Measurements from ENCODE around the gene NPAS3. TPM values are rescaled to one million over a fixed set of nuclear protein-coding genes. Genes with fewer than 3 reads are reported as not detected.

Gene NPAS3
- total RNA-seq, 4 donors from 2014 or later = 0.13 to 1.1 (median 0.47) TPM; not detected in 1

GRCh38 chr14:33521192-33521591 is 582.5 kb downstream of the NPAS3 start:
- DNase-seq = no peak
- WGBS, 2 donors = 42 to 44% methylated on average over 2 of the region's 2 CpGs

GRCh38 chr14:33524244-33524643 is 585.6 kb downstream of the NPAS3 start:
- Histone ChIP-seq H3K9me3 (no peaks in the 10 kb centered on the region), H3K27me3 (no peaks in the 10 kb centered on the region), H3K4me3 (no peak overlapping the region), H3K27ac (no peak overlapping the region), H3K36me3 (no peaks in the 10 kb centered on the region), H3K4me1 (no peaks in the 10 kb centered on the region)
- TF ChIP-seq CTCF (IDR thresholded peaks at IDR 0.05) (no peak), POLR2A (IDR thresholded peaks at IDR 0.05) (no peak)
- intact Hi-C loops (cut with DNase I) = no loop called here
- WGBS, 2 donors = 67 to 85% methylated on average over 1 of the region's 1 CpG
- no peak for DNase-seq

More at GRCh38 chr14:33521192-33521591, 582.5 kb downstream of the NPAS3 start:
- Histone ChIP-seq H3K27me3 (no peaks in the 10 kb centered on the region), H3K9me3 (no peaks in the 10 kb centered on the region), H3K36me3 (no peaks in the 10 kb centered on the region), H3K4me3 (no peak overlapping the region), H3K27ac (no peak overlapping the region), H3K4me1 (no peaks in the 10 kb centered on the region)
- TF ChIP-seq CTCF (IDR thresholded peaks at IDR 0.05) (no peak), POLR2A (IDR thresholded peaks at IDR 0.05) (no peak)
- intact Hi-C loops (cut with DNase I) = no loop called here

- no peaks in the 10 kb centered on the region for H3K27me3 ChIP-seq
- H3K9me3 ChIP-seq = no peaks in the 10 kb centered on the region
- DNase-seq = no peak
- H3K4me3 ChIP-seq = no peak overlapping the region
- TF ChIP-seq POLR2A (IDR thresholded peaks at IDR 0.05) (no peak), CTCF (IDR thresholded peaks at IDR 0.05) (no peak)
- no peak overlapping the region for H3K27ac ChIP-seq
- H3K36me3 ChIP-seq = no peaks in the 10 kb centered on the region
- WGBS, 2 donors = 31 to 43% methylated on average over 3 of the region's 3 CpGs
- intact Hi-C loops (cut with DNase I) = no loop called here
- no peaks in the 10 kb centered on the region for H3K4me1 ChIP-seq
Observed at GRCh38 chr14:33525626-33526025, 586.9 kb downstream of the NPAS3 start.

GRCh38 chr14:33527023-33527634 is 588.5 kb downstream of the NPAS3 start:
- Histone ChIP-seq H3K4me3 (no peak overlapping the region), H3K36me3 (no peaks in the 10 kb centered on the region), H3K9me3 (no peaks in the 10 kb centered on the region), H3K27me3 (no peaks in the 10 kb centered on the region), H3K27ac (no peak overlapping the region), H3K4me1 (no peaks in the 10 kb centered on the region)
- DNase-seq = no peak
- intact Hi-C loops (cut with DNase I) = no loop called here
- TF ChIP-seq POLR2A (IDR thresholded peaks at IDR 0.05) = no peak
- no peak for TF ChIP-seq CTCF (IDR thresholded peaks at IDR 0.05)
- WGBS, 2 donors = 80 to 82% methylated on average over 6 of the region's 6 CpGs

- H3K27me3 ChIP-seq = no peaks in the 10 kb centered on the region
- 76 to 80% methylated on average over 4 of the region's 4 CpGs for WGBS, 2 donors
Observed at GRCh38 chr14:33528655-33529054, 590.0 kb downstream of the NPAS3 start.

More at GRCh38 chr14:33528655-33529054, 590.0 kb downstream of the NPAS3 start:
- H3K4me3 ChIP-seq = no peak overlapping the region
- intact Hi-C loops (cut with DNase I) = no loop called here
- TF ChIP-seq POLR2A (IDR thresholded peaks at IDR 0.05) (no peak), CTCF (IDR thresholded peaks at IDR 0.05) (no peak)
- no peak for DNase-seq
- H3K9me3 ChIP-seq = no peaks in the 10 kb centered on the region
- H3K36me3 ChIP-seq = no peaks in the 10 kb centered on the region
- no peaks in the 10 kb centered on the region for H3K4me1 ChIP-seq
- no peak overlapping the region for H3K27ac ChIP-seq
